ENCODE data around the gene WWOX.

The WWOX gene

GRCh38 chr16:78368121-78369102 lies 269.0 kb downstream of the WWOX start:
- no peak for DNase-seq

DNA sequence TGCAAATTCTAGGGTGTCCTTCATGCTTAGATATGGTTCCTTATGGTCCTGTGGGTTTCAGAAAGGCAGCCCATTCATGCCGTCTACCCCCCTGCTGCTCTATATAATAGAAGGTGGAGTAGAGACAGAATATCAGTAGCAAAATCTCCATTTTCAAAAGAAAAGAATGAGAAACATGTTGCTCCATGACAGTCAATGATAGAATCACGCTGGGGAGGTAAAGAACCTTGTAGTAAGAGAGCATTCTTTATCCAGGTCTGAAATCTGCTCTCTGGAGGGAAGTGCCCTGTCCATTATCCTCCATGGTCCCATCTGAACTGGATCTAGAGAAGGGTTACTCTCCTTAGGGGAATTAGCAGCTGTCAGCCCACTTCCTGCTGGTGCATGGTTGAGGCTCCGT lies 272.8 kb downstream of the WWOX start:
- no peak for DNase-seq

DNA sequence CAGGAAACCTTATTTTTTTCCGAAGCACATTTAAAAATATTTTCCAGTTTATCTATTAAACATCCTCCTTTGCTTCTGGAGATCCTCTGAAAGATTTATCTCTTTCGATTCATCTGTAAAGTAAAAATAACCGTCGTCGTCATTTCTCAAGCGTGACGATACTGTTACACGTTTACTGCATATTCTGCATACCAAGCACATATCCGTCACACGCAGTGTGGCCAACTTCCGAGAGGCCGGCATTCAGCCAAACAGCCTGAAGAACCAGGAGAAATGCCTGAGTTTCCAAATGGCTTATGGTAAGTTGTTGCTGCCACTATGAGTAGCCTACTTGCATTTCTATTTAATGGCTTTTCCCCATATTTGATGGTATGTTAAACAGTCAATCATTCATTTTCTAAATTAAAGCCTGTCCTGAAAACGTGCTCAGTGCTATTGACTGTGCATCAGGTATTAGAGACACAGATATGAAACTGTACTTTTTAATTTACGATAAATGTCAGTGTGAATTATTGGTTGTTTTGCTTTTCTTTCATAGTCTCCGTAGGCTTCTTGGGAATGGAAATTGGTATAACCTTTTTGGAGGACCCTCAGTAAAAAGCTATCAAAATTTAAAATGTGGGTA lies 275.7 kb downstream of the WWOX start:
- DNase-seq, result no peak

DNA sequence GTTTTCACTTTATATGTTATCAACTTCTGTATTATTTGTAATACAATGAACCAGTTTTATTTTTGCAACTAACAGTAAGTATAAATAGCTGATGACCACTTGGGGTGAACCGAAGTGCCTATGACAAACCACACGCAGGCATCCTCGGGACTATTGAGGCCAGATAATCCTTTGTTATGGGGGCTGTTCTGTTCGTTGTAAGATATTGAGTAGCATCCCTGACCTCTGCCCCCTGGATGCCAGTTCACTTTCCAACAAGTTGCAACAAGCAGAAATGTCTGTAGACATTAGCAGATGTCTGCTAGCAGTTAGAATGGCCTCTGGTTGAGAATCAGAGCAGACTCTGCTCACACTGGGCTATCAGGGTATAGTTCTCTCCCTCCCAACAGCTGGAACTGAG lies 277.0 kb downstream of the WWOX start:
- no peak for DNase-seq

DNA sequence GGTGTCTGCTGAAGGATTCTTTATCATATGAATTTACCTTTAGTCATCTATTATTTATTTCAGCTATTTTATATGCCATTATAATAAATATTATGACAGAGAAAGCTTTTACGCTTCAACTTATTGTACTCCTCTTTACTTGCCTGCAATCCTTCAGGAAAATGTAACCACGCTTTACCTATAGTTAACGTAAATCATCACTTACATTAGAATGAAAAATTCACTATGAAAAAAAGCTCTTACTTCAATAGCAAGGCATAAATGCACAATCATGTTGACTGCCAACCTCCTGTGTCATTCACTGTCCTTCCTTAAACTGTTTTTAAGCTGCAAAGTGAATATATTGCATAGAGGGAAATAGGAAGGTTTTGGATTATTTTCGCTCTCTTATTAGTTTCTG lies 277.9 kb downstream of the WWOX start:
- no peak for DNase-seq

- no peak for DNase-seq
Measured at GRCh38 chr16:78381060-78381459, 281.6 kb downstream of the WWOX start.

- no peak for DNase-seq
Measured at GRCh38 chr16:78383118-78383517, 283.7 kb downstream of the WWOX start.

DNA sequence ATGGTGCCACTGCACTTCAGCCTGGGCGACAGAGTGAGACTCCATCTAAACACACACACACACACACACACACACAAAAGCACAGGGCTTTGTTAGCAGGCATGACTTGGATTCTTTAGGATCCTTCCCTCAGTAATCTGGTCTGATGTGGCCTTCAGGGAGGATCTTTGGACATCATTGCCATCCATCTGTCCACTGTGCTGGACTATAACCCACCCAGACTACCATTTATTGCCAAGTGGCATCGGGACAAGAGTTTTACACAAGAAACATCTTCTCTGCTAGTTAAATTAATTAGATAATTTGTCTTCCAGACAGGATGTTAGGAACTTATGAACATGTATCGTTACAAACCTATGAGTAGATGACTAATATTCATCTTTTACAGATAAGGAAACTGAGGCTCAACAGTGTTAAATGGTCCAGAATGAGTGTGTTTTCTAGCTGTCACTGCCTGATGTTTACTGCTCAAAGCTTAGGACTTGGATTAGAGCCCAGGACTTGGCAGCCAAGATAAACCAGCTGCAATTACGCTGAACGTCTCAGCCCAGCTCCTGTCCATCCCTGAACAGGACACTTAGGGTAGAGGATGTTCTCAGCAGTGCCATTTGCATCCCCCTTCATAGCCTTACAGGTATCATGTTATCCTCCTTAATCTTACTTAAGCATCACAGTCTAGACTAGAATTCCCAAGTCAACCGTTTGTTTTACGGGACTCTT lies 285.8 kb downstream of the WWOX start:
- DNase-seq, result no peak

DNA sequence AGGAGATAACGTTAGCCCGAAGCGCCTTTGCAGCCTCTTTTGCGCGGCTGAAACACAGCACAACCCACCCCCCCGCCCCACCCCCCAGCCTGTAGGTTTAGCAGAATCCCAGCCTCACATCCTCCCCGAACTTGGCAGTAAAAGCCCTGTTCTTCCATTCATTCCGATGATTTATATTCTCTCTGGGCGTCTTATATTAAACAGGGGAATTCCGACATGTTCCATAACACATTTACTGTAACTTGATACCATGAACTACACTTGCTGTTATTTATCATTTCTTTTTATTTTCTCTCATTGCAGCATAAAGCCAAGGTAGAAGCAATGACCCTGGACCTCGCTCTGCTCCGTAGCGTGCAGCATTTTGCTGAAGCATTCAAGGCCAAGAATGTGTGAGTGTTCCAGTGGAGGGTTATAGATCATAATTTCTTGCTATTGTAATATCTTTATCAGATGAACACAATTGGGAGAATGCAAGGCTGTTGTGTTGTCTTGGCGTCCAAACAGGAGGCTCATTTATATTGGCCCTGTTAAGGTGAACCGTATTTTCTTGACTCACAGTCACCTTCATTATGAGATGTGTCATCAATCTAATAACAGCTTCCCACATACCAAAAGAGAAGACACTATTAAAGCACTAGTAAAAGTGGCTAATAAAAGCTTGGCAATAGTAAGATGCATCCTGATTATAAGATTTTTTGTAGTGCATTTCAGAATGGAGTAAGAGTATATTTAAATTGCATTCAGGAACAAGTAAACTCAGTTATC lies 287.3 kb downstream of the WWOX start:
- DNase-seq, result no peak

- no peak for DNase-seq
Measured at GRCh38 chr16:78389009-78389498, 289.6 kb downstream of the WWOX start.

GRCh38 chr16:78390092-78390491 lies 290.6 kb downstream of the WWOX start:
- DNase-seq, result no peak

GRCh38 chr16:78390508-78391324 lies 291.3 kb downstream of the WWOX start:
- no peak for DNase-seq

DNA sequence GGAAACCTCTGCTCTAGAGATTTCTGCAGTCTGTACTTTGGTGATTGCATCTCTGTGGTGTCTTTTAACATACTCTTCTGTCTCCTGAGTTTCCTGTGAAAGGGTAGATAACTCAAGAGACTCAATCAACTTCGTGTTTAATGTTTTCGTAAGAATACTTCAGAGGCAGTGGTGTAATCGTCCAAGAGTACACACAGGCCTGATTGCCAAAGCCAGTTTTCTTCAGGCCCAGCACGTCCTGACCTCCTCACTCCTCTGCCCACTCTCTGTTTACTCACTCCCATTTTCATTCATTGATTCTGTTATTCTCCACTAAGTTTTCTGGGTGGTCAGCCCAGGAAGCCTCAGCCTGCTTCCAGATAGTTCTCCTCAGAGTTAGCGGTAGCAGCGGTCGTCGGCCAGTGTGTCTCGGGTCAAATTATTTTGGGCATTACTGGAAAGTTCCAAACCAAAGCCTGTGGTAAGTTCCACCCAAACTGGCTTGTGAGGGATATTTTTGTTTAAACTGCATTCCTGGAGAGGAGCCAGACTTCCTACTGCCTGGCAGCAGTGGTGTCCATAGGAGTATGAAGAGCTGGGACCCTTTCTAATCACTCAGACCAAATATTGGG lies 293.2 kb downstream of the WWOX start:
- DNase-seq, result no peak

GRCh38 chr16:78395035-78395434 lies 295.6 kb downstream of the WWOX start:
- DNase-seq, result no peak

GRCh38 chr16:78396046-78396445 lies 296.6 kb downstream of the WWOX start:
- no peak for DNase-seq

GRCh38 chr16:78396673-78397072 lies 297.2 kb downstream of the WWOX start:
- DNase-seq, result no peak

DNA sequence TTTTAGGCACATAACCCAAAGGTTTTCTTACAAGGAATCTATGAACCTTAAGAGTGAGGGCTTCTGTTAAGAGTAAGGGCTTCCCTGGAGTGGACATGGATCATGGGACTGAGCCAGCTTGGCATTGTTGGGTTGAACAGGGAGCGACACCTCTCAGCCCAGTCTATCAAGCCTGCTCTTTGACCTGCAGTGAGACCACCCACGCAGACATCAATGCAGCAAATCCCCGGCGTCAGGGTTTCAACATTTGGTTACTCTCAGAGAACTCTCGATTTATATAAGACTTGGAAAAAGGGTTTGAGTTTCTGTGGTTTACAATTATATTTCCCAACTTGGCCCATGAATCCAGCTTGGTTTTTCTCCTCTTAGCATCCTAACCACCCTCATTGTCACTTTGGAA lies 299.9 kb downstream of the WWOX start:
- DNase-seq, result no peak

DNA sequence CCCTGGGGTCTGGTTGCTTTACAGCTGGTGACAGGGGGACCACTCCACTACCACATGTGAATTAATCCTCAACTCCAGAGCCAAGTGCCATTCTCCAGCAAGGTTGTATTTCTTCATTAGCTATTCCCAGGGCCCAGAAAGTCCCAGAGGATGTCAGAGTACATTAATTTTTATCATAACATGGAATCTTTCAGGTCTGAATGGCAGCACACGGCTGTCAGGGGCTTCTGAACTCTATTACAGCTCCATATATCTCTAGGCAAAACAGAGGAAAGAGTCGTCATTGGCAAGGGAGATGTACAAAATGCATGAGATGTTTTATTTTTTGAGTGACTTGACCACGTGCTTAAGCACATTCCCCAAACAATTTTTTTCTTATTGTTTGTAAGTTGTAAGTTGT lies 303.4 kb downstream of the WWOX start:
- no peak for DNase-seq

GRCh38 chr16:78405040-78405439 lies 305.6 kb downstream of the WWOX start:
- DNase-seq, result no peak

- DNase-seq, result no peak
Measured at GRCh38 chr16:78405833-78406232, 306.4 kb downstream of the WWOX start.

- no peak for DNase-seq
Measured at GRCh38 chr16:78407191-78407590, 307.7 kb downstream of the WWOX start.
